Measurements from ENCODE around the gene ZNF518B. TPM values are rescaled to one million over a fixed set of nuclear protein-coding genes. Genes with fewer than 3 reads are reported as not detected.
"Not testable (repeated sequence)": the region's sequence is repeated elsewhere in the genome, so short reads cannot be mapped to it uniquely, and the experiment has no call there.

Gene ZNF518B
- total RNA-seq, 2 experiments from 2014 or later, result 18.9 to 22.7 TPM

DNA sequence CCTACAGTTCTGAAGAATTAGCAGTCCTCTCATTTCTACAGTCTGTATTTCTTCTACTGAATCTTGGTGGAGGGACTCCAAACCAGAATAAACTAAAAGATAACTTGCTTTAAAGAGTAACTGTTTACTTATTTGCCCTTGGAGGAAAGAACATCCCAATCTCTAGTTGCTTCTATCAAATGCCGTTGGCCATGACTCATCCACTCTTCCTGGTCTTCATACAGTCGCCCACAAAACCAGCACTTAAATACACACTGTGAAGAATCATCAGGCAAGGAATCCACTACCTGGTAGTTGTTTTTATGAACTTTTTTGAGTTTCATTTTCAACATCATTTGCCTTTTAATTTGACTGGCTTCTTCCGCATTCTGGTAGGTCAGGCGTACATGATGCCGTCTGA lies 14.2 kb downstream of the ZNF518B start:
- Mint-ChIP-seq H3K4me1 (peaks cover 16% of the 10 kb centered on the region), H3K27ac (no peak overlapping the region), H3K9me3 (ENCODE audit: low read depth) (peaks cover 23% of the 10 kb centered on the region), H3K36me3 (peaks cover 52% of the 10 kb centered on the region), H3K4me3 (no peak overlapping the region), H3K27me3 (no peaks in the 10 kb centered on the region)
- DNase-seq (no peak), ATAC-seq (no peak)
- CTCF ChIA-PET, result interaction anchor here (1.5 kb wide), 1 partner anchor 18 kb away, joined by 3 read pairs; no protein-coding TSS in a partner anchor

- no peak for ATAC-seq
Measured at GRCh38 chr4:10441512-10441911, 15.7 kb downstream of the ZNF518B start.

GRCh38 chr4:10438924-10439323 lies 18.3 kb downstream of the ZNF518B start:
- H3K9me3 Mint-ChIP-seq (ENCODE audit: low read depth), result peaks cover under 1% of the 10 kb centered on the region
- H3K27ac Mint-ChIP-seq, result no peak overlapping the region
- ATAC-seq (peak; percentile 57), DNase-seq (no peak)
- no peak overlapping the region for H3K4me3 Mint-ChIP-seq
- H3K4me1 Mint-ChIP-seq, result peaks cover 16% of the 10 kb centered on the region
- H3K36me3 Mint-ChIP-seq, result peaks cover 18% of the 10 kb centered on the region
- H3K27me3 Mint-ChIP-seq, result no peaks in the 10 kb centered on the region
- CTCF ChIA-PET, result no interaction called here

More at GRCh38 chr4:10441512-10441911, 15.7 kb downstream of the ZNF518B start:
- Mint-ChIP-seq H3K4me3 (no peak overlapping the region), H3K9me3 (ENCODE audit: low read depth) (peaks cover 16% of the 10 kb centered on the region), H3K36me3 (peaks cover 44% of the 10 kb centered on the region), H3K27ac (no peak overlapping the region), H3K27me3 (no peaks in the 10 kb centered on the region), H3K4me1 (peaks cover 16% of the 10 kb centered on the region)
- DNase-seq, result no peak
- CTCF ChIA-PET, result no interaction called here

GRCh38 chr4:10437735-10438134 lies 19.5 kb downstream of the ZNF518B start:
- no peak for ATAC-seq

GRCh38 chr4:10427680-10428079 lies 29.5 kb downstream of the ZNF518B start:
- H3K27me3 Mint-ChIP-seq, result peaks cover 15% of the 10 kb centered on the region
- H3K9me3 Mint-ChIP-seq (ENCODE audit: low read depth); H3K36me3 Mint-ChIP-seq; H3K27ac Mint-ChIP-seq; ATAC-seq; DNase-seq; H3K4me1 Mint-ChIP-seq; H3K4me3 Mint-ChIP-seq: not testable (repeated sequence)
- CTCF ChIA-PET, result interaction anchor here (1.9 kb wide), 1 partner anchor 34 kb away, joined by 4 read pairs; no protein-coding TSS in a partner anchor

More at GRCh38 chr4:10437735-10438134, 19.5 kb downstream of the ZNF518B start:
- no peak for DNase-seq
- Mint-ChIP-seq H3K27me3 (no peaks in the 10 kb centered on the region), H3K27ac (no peak overlapping the region), H3K4me3 (no peak overlapping the region), H3K4me1 (peaks cover 9% of the 10 kb centered on the region), H3K9me3 (ENCODE audit: low read depth) (no peaks in the 10 kb centered on the region), H3K36me3 (peaks cover 10% of the 10 kb centered on the region)
- CTCF ChIA-PET, result no interaction called here

DNA sequence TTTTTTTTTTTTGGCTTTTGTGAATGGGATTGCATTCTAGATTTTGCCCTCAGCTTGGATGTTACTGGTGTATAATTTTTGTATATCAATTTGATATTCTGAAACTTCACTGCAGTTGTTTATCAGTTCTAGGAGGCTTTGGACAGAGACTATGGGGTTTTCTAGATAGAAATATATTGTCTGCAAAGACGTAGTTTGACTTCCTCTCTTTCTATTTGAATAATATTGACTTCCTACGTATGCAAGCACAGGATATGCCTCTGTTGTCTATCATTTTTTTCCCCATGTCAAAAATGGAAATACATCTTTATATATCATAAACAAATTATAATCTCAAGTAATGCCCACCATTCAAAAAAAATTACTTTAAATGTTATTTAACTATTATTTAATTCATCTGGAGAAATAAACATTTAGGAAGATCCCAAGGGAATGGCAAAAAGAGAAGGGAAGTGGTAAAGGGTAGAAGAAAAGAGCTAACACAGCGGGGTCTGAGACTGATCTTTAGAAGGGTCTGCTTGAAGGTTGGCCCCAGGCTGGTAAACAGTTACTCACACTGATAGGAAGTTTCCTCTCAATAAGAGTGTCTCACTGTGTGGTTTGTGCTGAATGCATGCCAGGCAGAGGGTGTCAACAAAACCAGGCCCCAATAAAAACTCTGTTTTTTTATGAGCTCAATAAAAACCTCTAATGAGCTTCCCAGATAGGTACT lies 35.7 kb downstream of the ZNF518B start:
- H3K27ac Mint-ChIP-seq, result peak overlapping the region; percentile 85
- no peak overlapping the region for H3K4me3 Mint-ChIP-seq
- peaks cover 26% of the 10 kb centered on the region for H3K4me1 Mint-ChIP-seq
- CTCF ChIA-PET, result interaction anchor here (1.1 to 2.1 kb wide), 3 partner anchors 18 to 128 kb away, joined by 3 to 9 read pairs (median 5); no protein-coding TSS in a partner anchor
- peaks cover 12% of the 10 kb centered on the region for H3K27me3 Mint-ChIP-seq
- peaks cover 6% of the 10 kb centered on the region for H3K36me3 Mint-ChIP-seq
- ATAC-seq (peak; percentile 58), DNase-seq (no peak)
- peaks cover 5% of the 10 kb centered on the region for H3K9me3 Mint-ChIP-seq (ENCODE audit: low read depth)

GRCh38 chr4:10417740-10418139 lies 39.5 kb downstream of the ZNF518B start:
- Mint-ChIP-seq H3K36me3 (peaks cover 4% of the 10 kb centered on the region), H3K4me1 (peaks cover 38% of the 10 kb centered on the region), H3K27me3 (no peaks in the 10 kb centered on the region), H3K4me3 (no peak overlapping the region), H3K27ac (no peak overlapping the region), H3K9me3 (ENCODE audit: low read depth) (peaks cover 2% of the 10 kb centered on the region)
- CTCF ChIA-PET, result interaction anchor here (4.1 kb wide), 1 partner anchor 43 kb away, joined by 21 read pairs; no protein-coding TSS in a partner anchor
- no peak for ATAC-seq
- DNase-seq, result no peak

DNA sequence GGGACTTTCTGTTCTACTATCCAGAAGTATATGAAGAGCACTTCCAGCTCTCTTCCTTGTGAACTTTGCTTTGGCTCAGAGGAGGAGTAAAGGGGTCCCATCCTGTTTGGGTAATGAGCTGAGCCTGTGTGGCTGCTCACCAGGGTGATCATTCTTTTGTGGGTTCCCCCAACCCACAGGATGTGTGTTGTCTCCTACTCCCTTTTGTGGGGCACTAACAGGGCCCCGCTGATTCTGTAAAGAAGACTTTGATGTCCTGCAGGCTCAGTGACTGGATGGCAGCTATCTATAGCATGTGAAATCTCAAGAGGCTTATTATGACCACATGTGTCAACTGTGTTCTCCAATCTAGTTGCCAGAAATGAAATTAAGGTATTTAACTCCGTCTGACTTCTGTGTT lies 40.8 kb downstream of the ZNF518B start:
- no peak overlapping the region for H3K4me3 Mint-ChIP-seq

DNA sequence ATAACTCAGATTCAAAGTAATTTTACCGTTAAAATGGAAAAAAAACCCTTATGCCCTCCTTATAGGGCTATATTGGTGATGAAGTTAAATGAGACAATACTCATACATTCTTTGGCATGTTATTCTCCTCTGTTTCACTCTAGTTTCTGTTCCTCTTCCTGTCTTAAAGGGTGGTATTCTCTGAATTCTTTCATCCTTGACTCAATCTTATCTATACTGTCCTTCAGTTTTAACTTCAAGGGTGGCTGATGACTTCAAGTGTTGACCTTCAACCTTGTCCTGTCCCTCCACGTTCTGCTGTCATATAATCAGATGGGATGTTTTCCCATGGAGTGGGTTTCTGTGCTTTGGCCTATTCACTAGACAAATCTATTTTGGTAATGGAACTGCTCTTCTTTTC lies 44.0 kb downstream of the ZNF518B start:
- no peak overlapping the region for H3K4me3 Mint-ChIP-seq
- H3K36me3 Mint-ChIP-seq, result peaks cover 3% of the 10 kb centered on the region
- no peak overlapping the region for H3K27ac Mint-ChIP-seq
- H3K9me3 Mint-ChIP-seq (ENCODE audit: low read depth), result no peaks in the 10 kb centered on the region
- no peaks in the 10 kb centered on the region for H3K27me3 Mint-ChIP-seq
- CTCF ChIA-PET, result interaction anchor here (3.7 kb wide), 1 partner anchor 255 kb away, joined by 15 read pairs; no protein-coding TSS in a partner anchor
- peaks cover 24% of the 10 kb centered on the region for H3K4me1 Mint-ChIP-seq
- no peak for ATAC-seq
- no peak for DNase-seq

More for the DNA sequence above, 40.8 kb downstream of the ZNF518B start:
- CTCF ChIA-PET, result interaction anchor here (1.0 to 4.1 kb wide), 3 partner anchors 44 to 258 kb away, joined by 4 to 21 read pairs (median 15); no protein-coding TSS in a partner anchor
- ATAC-seq (peak; percentile 87), DNase-seq (peak; percentile 82)
- H3K36me3 Mint-ChIP-seq, result peaks cover 3% of the 10 kb centered on the region
- peaks cover 30% of the 10 kb centered on the region for H3K4me1 Mint-ChIP-seq
- peak overlapping the region; percentile 28 for H3K27ac Mint-ChIP-seq
- H3K27me3 Mint-ChIP-seq, result no peaks in the 10 kb centered on the region
- H3K9me3 Mint-ChIP-seq (ENCODE audit: low read depth), result peaks cover 2% of the 10 kb centered on the region

- Mint-ChIP-seq H3K27ac (no peak overlapping the region), H3K27me3 (peaks cover 9% of the 10 kb centered on the region), H3K4me3 (no peak overlapping the region), H3K9me3 (ENCODE audit: low read depth) (no peaks in the 10 kb centered on the region), H3K4me1 (no peaks in the 10 kb centered on the region), H3K36me3 (no peaks in the 10 kb centered on the region)
- DNase-seq, result no peak
- ATAC-seq, result no peak
- CTCF ChIA-PET, result interaction anchor here (4.7 kb wide), 1 partner anchor 247 kb away, joined by 63 read pairs; no protein-coding TSS in a partner anchor
Measured at GRCh38 chr4:10405672-10406071, 51.6 kb downstream of the ZNF518B start.

DNA sequence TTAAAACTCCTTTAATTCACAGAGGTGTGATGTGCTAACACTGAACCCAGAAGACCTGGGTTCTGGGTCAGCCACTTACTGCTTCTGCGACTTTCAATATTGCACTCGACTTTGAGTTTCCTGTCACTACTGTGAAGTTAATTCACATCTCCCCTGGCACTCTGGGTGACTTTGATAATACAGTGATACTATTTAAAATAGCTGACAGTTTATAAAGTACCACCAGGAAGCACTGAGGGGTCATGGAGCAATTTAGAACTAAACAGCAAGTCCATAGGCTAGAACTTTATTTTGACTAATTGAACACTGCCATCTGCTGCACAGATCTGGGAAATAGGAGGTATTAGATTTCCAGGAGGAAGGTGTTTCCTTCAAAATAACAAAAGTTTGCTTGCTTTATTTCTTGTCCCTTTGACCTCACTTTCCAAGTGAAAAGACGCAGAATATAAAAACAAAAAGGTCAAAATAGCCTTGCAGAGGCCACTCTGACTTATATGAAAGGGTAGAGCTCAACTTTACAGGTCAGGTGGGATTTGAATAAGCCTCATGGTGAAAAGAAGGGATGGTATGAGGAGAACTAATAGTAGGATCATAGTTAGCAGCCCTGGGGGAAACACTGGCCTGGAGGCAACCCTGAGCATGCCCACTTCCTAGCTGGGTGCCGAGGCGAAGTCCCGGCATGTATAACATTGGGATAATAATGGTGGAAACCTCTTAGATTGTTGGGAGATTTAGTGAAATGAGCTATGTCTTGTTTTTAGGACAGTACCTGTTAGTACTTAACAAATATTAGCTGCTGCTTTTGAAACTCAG lies 53.4 kb downstream of the ZNF518B start:
- Mint-ChIP-seq H3K27ac (no peak overlapping the region), H3K27me3 (peaks cover 9% of the 10 kb centered on the region), H3K4me3 (no peak overlapping the region), H3K4me1 (no peaks in the 10 kb centered on the region), H3K36me3 (no peaks in the 10 kb centered on the region), H3K9me3 (ENCODE audit: low read depth) (no peaks in the 10 kb centered on the region)
- ATAC-seq (peak; percentile 47), DNase-seq (no peak)
- CTCF ChIA-PET, result interaction anchor here (0.9 to 4.7 kb wide), 11 partner anchors 9 to 700 kb away, joined by 3 to 63 read pairs (median 5); partner anchors contain the start of gene ZNF518B

DNA sequence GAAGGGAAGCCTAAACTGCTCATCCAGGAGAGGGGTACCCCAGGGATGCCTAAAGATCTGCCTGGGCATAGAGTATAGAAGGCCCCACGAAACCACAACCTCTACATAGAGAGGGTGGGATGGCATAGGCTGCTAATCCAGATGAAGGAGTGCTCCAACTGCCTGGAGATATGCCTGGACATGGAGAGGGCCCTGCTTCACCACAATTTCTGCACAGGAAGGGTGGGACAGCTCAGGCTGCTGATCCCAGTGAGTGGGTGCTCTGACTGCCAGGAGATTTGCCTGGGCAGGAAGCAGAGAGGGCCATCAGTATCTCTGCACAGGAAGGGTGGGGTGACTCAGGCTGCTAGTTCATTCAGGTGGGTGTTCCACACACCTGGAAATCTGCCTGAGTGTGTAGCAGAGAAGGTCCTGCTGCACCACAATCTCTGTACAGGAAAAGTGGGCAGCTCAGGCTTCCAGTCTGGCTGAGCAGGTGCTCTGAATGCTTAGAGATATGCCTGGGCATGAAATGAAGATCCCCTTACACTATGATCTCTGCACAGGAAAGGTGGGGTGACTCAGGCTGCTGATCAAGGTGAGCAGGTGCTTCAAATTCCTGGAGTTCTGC lies 61.1 kb downstream of the ZNF518B start:
- H3K27ac Mint-ChIP-seq, result no peak overlapping the region
- peaks cover 30% of the 10 kb centered on the region for H3K27me3 Mint-ChIP-seq
- no peaks in the 10 kb centered on the region for H3K36me3 Mint-ChIP-seq
- ATAC-seq (no peak), DNase-seq (no peak)
- no peak overlapping the region for H3K4me3 Mint-ChIP-seq
- peaks cover 7% of the 10 kb centered on the region for H3K4me1 Mint-ChIP-seq
- H3K9me3 Mint-ChIP-seq (ENCODE audit: low read depth), result peaks cover 3% of the 10 kb centered on the region
- CTCF ChIA-PET, result no interaction called here
